GM18858 (cell line): ENCODE results near the gene PCDHGA10.
"Not testable (repeated sequence)": the region's sequence is repeated elsewhere in the genome, so short reads cannot be mapped to it uniquely, and the experiment has no call there.

Experiments used
- ATAC-seq: cut with Tn5 transposase; IDR thresholded peaks from one replicate; pipeline ENCODE4 v1.9.1; 2021; ENCODE audit not compliant: unreplicated experiment

Gene PCDHGA10

GRCh38 chr5:141392429-141393198, 20.2 kb upstream of the PCDHGA10 start, which contains the start of gene PCDHGA8:
Gene PCDHGA8, plus strand, starts transcription at chr5:141392633. Its CDS starts 181 bp downstream, at chr5:141392814.
- ATAC-seq = no peak

DNA sequence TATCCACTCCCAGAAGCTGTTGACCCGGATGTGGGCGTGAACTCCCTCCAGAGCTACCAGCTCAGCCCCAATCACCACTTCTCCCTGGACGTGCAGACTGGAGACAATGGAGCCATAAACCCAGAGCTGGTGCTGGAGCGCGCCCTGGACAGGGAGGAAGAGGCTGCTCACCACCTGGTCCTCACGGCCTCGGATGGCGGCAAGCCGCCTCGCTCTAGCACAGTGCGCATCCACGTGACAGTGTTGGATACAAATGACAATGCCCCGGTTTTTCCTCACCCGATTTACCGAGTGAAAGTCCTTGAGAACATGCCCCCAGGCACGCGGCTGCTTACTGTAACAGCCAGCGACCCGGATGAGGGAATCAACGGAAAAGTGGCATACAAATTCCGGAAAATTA, 19.5 kb upstream of the PCDHGA10 start:
- no peak for ATAC-seq

DNA sequence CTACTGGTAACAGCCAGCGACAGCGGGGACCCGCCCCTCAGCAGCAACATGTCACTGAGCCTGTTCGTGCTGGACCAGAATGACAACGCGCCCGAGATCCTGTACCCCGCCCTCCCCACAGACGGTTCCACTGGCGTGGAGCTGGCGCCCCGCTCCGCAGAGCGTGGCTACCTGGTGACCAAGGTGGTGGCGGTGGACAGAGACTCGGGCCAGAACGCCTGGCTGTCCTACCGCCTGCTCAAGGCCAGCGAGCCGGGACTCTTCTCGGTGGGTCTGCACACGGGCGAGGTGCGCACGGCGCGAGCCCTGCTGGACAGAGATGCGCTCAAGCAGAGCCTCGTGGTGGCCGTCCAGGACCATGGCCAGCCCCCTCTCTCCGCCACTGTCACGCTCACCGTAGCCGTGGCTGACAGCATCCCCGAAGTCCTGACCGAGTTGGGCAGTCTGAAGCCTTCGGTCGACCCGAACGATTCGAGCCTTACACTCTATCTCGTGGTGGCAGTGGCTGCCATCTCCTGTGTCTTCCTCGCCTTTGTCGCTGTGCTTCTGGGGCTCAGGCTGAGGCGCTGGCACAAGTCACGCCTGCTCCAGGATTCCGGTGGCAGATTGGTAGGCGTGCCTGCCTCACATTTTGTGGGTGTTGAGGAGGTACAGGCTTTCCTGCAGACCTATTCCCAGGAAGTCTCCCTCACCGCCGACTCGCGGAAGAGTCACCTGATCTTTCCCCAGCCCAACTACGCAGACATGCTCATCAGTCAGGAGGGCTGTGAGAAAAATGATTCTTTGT, 18.2 kb upstream of the PCDHGA10 start:
- not testable (repeated sequence) for ATAC-seq

DNA sequence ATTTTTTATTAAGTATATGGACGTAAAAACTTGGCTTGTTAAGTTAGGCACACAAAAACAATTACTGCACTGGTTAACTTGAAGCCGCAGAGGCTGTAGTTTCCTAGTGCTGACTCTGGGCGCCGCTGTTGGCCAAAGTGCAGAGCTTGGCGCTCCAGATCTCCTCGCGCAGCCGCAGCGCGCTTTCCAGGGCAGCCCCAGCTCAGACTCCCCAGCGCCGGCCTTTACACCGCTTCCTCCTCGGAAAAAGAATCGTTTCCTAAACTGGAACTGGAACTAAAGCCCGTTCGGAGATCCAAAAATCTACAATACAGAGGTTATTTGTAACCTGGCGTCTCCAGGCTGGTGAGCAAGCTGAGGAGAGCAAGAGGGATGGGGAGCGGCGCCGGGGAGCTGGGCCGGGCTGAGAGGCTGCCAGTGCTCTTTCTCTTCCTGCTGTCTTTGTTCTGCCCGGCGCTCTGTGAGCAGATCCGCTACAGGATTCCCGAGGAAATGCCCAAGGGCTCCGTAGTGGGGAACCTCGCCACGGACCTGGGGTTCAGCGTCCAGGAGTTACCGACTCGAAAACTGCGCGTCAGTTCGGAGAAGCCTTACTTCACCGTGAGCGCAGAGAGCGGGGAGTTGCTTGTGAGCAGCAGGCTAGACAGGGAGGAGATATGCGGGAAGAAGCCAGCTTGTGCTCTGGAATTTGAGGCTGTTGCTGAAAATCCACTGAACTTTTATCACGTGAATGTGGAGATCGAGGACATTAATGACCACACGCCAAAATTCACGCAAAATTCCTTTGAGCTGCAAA, 14.8 kb upstream of the PCDHGA10 start, which contains the start of gene PCDHGB5:
Gene PCDHGB5, plus strand, starts transcription at position 192 of the 796 bp plus-strand sequence. Its CDS starts 181 bp downstream, at position 373.
- ATAC-seq = peak; percentile 87

DNA sequence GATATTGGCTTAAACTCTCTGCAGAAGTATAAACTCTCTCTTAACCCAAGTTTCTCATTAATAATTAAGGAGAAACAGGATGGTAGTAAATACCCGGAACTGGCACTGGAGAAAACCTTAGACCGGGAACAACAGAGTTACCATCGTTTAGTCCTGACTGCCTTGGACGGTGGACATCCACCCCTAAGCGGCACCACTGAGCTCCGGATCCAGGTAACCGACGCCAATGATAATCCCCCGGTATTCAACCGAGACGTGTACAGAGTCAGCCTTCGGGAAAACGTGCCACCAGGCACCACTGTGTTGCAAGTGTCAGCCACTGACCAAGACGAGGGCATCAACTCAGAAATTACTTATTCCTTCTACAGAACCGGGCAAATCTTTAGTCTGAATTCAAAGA, 14.2 kb upstream of the PCDHGA10 start:
- ATAC-seq = no peak

DNA sequence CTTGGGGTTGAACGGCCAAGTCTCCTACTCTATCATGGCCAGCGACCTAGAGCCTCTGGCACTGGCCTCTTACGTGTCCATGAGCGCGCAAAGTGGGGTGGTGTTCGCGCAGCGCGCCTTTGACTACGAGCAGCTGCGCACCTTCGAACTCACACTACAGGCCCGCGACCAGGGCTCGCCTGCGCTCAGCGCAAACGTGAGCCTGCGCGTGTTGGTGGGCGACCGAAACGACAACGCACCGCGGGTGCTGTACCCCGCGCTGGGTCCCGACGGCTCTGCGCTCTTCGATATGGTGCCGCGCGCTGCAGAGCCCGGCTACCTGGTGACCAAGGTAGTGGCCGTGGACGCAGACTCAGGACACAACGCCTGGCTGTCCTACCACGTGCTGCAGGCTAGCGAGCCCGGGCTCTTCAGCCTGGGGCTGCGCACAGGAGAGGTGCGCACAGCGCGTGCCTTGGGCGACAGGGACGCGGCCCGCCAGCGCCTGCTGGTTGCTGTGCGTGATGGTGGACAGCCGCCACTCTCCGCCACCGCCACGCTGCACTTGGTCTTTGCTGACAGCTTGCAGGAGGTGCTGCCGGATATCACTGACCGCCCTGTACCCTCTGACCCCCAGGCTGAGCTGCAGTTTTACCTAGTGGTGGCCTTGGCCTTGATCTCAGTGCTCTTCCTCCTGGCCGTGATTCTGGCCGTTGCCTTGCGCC, 13.1 kb upstream of the PCDHGA10 start:
- ATAC-seq = no peak

- no peak for ATAC-seq
Measured at GRCh38 chr5:141402553-141403243, 10.1 kb upstream of the PCDHGA10 start, which contains the start of gene PCDHGA9. Gene PCDHGA9, plus strand, starts transcription at chr5:141402778. Its CDS starts 175 bp downstream, at chr5:141402953.

DNA sequence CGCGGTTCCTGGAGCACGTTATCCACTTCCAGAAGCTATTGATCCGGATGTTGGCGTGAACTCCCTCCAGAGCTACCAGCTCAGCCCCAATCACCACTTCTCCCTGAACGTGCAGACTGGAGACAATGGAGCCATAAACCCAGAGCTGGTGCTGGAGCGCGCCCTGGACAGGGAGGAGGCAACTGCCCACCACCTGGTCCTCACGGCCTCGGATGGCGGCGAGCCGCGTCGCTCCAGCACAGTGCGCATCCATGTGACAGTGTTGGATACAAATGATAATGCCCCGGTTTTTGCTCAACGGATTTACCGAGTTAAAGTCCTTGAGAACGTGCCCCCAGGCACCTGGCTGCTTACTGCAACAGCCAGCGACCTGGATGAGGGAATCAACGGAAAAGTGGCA, 9.4 kb upstream of the PCDHGA10 start:
- ATAC-seq = no peak

DNA sequence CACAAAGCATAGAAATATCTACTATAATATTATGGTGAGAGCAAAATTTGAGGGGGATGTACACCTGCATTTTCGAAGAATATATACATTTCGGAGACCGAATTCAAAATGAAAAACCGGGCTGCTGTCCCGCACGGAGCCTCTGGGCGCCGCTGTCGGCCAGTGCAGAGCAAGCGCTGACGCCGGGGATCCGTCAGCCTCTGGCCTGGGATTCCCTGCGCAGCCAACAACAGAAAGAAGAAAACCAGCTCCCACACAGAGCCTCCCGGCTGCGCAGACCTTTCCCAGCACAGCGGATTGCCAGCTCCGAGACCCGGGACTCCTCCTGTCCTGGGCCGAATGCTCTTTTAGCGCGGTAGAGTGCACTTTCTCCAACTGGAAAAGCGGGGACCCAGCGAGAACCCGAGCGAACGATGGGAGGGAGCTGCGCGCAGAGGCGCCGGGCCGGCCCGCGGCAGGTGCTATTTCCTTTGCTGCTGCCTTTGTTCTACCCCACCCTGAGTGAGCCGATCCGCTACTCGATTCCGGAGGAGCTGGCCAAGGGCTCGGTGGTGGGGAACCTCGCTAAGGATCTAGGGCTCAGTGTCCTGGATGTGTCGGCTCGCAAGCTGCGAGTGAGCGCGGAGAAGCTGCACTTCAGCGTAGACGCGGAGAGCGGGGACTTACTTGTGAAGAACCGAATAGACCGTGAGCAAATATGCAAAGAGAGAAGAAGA, 4.8 kb upstream of the PCDHGA10 start, which contains the start of gene PCDHGB6:
Gene PCDHGB6, plus strand, starts transcription at position 232 of the 716 bp plus-strand sequence. Its CDS starts 182 bp downstream, at position 414.
- not testable (repeated sequence) for ATAC-seq

GRCh38 chr5:141409598-141410306, 3.0 kb upstream of the PCDHGA10 start:
- no peak for ATAC-seq

DNA sequence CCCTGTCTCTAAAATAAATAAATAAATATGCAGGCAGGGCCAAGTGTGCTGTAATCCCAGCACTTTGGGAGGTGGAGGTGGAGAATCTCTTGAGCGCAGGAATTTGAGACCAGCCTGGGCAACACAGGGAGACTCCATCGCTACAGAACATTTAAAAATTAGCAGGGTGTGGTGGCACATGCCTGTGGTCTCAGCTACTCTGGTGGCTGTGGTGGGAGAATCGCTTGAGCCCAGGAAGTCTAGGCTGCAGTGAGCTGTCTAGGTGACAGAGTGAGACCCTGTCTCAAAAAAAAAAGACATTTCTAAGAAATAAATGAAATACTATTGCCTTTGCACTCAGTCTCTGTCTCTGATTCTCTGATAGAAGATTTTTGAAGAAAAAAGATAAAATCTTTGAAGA, 1.2 kb upstream of the PCDHGA10 start:
- ATAC-seq = no peak

GRCh38 chr5:141413540-141414069, 818 bp downstream of the PCDHGA10 start:
- ATAC-seq = no peak

- ATAC-seq = not testable (repeated sequence)
Measured at GRCh38 chr5:141414548-141415274, 1.9 kb downstream of the PCDHGA10 start.

DNA sequence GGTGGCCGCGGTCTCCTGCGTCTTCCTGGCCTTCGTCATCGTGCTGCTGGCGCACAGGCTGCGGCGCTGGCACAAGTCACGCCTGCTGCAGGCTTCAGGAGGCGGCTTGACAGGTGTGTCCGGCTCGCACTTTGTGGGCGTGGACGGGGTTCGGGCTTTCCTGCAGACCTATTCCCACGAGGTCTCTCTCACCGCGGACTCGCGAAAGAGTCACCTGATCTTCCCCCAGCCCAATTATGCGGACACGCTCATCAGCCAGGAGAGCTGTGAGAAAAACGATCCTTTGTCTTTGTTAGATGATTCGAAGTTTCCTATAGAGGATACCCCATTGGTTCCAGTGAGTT, 2.5 kb downstream of the PCDHGA10 start:
- not testable (repeated sequence) for ATAC-seq

- ATAC-seq = peak; percentile 65
Measured at GRCh38 chr5:141417494-141418172, 4.8 kb downstream of the PCDHGA10 start, which contains the start of gene PCDHGB7. Gene PCDHGB7, plus strand, starts transcription at chr5:141417677. Its CDS starts 183 bp downstream, at chr5:141417860.

- no peak for ATAC-seq
Measured at GRCh38 chr5:141419074-141419880, 6.5 kb downstream of the PCDHGA10 start.
